T-helper 17 cell (primary cell): ENCODE data around the gene MUC7. TPM values are rescaled to one million over a fixed set of nuclear protein-coding genes. Genes with fewer than 3 reads are reported as not detected.

Experiments used
- ATAC-seq: fragments of 150-1000 bp; cut with Tn5 transposase; 2 replicates; pipeline ENCODE4 v1.10.0; 2021; ENCODE audit warnings: mild to moderate bottlenecking, moderate library complexity
- DNase-seq, 3 donors: peaks; one replicate each; pipeline versions ENCODE4 v3.0.0 to v3.0.0-alpha.2; 2020 to 2021
- H3K9me3 ChIP-seq: one replicate; pipeline ENCODE4 v1.7.0; 2013; ENCODE audit warnings: low read length, mild to moderate bottlenecking; ENCODE audit not compliant: control insufficient read depth, poor library complexity, severe bottlenecking
- H3K27ac Mint-ChIP-seq: one replicate; pipeline ENCODE4 v1.8.0; 2022; ENCODE audit warnings: mild to moderate bottlenecking, moderate library complexity, mixed read lengths
- H3K27me3 Mint-ChIP-seq: one replicate; pipeline ENCODE4 v1.8.0; 2022; ENCODE audit warnings: mixed read lengths
- H3K36me3 Mint-ChIP-seq: one replicate; pipeline ENCODE4 v1.8.0; 2022; ENCODE audit warnings: low read depth, mixed read lengths
- H3K4me1 Mint-ChIP-seq: one replicate; pipeline ENCODE4 v1.8.0; 2022; ENCODE audit warnings: mild to moderate bottlenecking, mixed read lengths
- H3K4me3 Mint-ChIP-seq: one replicate; pipeline ENCODE4 v1.8.0; 2022; ENCODE audit warnings: mild to moderate bottlenecking, moderate library complexity, mixed read lengths
- total RNA-seq, 4 donors: library from RNA in 2 of 4; stranded (reverse) in 2 of 4; gene quantifications; one replicate each; pipeline ENCODE4 v1.2.3 and lab custom pipeline; 2022 to 2026

The MUC7 gene
- total RNA-seq, 2 donors from 2014 or later = not detected

- peak; percentile 12 to 36 (median 24) for DNase-seq
- Mint-ChIP-seq H3K4me3 (no peak overlapping the region), H3K27ac (no peak overlapping the region), H3K4me1 (no peaks in the 10 kb centered on the region), H3K36me3 (no peaks in the 10 kb centered on the region), H3K27me3 (no peaks in the 10 kb centered on the region)
- no peaks in the 10 kb centered on the region for H3K9me3 ChIP-seq
- ATAC-seq = peak; percentile 67
Observed at GRCh38 chr4:70505151-70505748, 33.3 kb downstream of the MUC7 start.

GRCh38 chr4:70508801-70509200, 36.8 kb downstream of the MUC7 start:
- ATAC-seq (no peak), DNase-seq (no peak)
- Mint-ChIP-seq H3K27me3 (peaks cover 23% of the 10 kb centered on the region), H3K4me3 (no peak overlapping the region), H3K27ac (no peak overlapping the region), H3K36me3 (no peaks in the 10 kb centered on the region), H3K4me1 (peaks cover 2% of the 10 kb centered on the region)
- no peaks in the 10 kb centered on the region for H3K9me3 ChIP-seq

- DNase-seq = no peak
- Mint-ChIP-seq H3K36me3 (no peaks in the 10 kb centered on the region), H3K27ac (no peak overlapping the region), H3K4me1 (peaks cover 2% of the 10 kb centered on the region), H3K27me3 (peaks cover 23% of the 10 kb centered on the region), H3K4me3 (no peak overlapping the region)
- H3K9me3 ChIP-seq = no peaks in the 10 kb centered on the region
- ATAC-seq = no peak
Observed at GRCh38 chr4:70511365-70511764, 39.4 kb downstream of the MUC7 start.

GRCh38 chr4:70515367-70516250, 43.6 kb downstream of the MUC7 start:
- Mint-ChIP-seq H3K27ac (no peak overlapping the region), H3K4me1 (peaks cover 2% of the 10 kb centered on the region), H3K36me3 (no peaks in the 10 kb centered on the region), H3K4me3 (no peak overlapping the region), H3K27me3 (peaks cover 27% of the 10 kb centered on the region)
- ATAC-seq (no peak), DNase-seq (no peak)
- H3K9me3 ChIP-seq = no peaks in the 10 kb centered on the region

- H3K27ac Mint-ChIP-seq = no peak within 1 kb of the TSS
- H3K4me1 Mint-ChIP-seq = no peaks in the 10 kb centered on the region
- no peak for ATAC-seq
- H3K27me3 Mint-ChIP-seq = peaks cover 7% of the 10 kb centered on the region
- no peaks in the 10 kb centered on the region for H3K9me3 ChIP-seq
- DNase-seq = no peak
- H3K4me3 Mint-ChIP-seq = no peak within 1 kb of the TSS
- H3K36me3 Mint-ChIP-seq = no peaks in the 10 kb centered on the region
Observed at GRCh38 chr4:70518269-70518668, 46.3 kb downstream of the MUC7 start, which contains the start of gene AMTN. Gene AMTN (plus strand): TSS chr4:70518569. CDS start chr4:70518778, 209 bp downstream.

GRCh38 chr4:70518716-70519115, 46.7 kb downstream of the MUC7 start:
- no peak for ATAC-seq
- peaks cover 4% of the 10 kb centered on the region for H3K27me3 Mint-ChIP-seq
- no peaks in the 10 kb centered on the region for H3K9me3 ChIP-seq
- H3K4me1 Mint-ChIP-seq = no peaks in the 10 kb centered on the region
- DNase-seq = no peak
- no peak overlapping the region for H3K4me3 Mint-ChIP-seq
- H3K36me3 Mint-ChIP-seq = no peaks in the 10 kb centered on the region
- H3K27ac Mint-ChIP-seq = no peak overlapping the region

GRCh38 chr4:70522626-70523025, 50.6 kb downstream of the MUC7 start:
- Mint-ChIP-seq H3K36me3 (no peaks in the 10 kb centered on the region), H3K27ac (no peak overlapping the region), H3K4me3 (no peak overlapping the region), H3K4me1 (no peaks in the 10 kb centered on the region), H3K27me3 (peaks cover 23% of the 10 kb centered on the region)
- H3K9me3 ChIP-seq = no peaks in the 10 kb centered on the region
- ATAC-seq = no peak
- no peak for DNase-seq

- Mint-ChIP-seq H3K4me1 (no peaks in the 10 kb centered on the region), H3K27ac (no peak overlapping the region), H3K36me3 (no peaks in the 10 kb centered on the region), H3K4me3 (no peak overlapping the region), H3K27me3 (peaks cover 24% of the 10 kb centered on the region)
- no peak for DNase-seq
- ATAC-seq = no peak
- H3K9me3 ChIP-seq = no peaks in the 10 kb centered on the region
Observed at GRCh38 chr4:70530997-70531396, 59.0 kb downstream of the MUC7 start.

- H3K4me1 Mint-ChIP-seq = no peaks in the 10 kb centered on the region
- H3K27me3 Mint-ChIP-seq = peaks cover 18% of the 10 kb centered on the region
- no peak overlapping the region for H3K4me3 Mint-ChIP-seq
- ATAC-seq = no peak
- no peaks in the 10 kb centered on the region for H3K36me3 Mint-ChIP-seq
- H3K9me3 ChIP-seq = no peaks in the 10 kb centered on the region
- H3K27ac Mint-ChIP-seq = no peak overlapping the region
- no peak for DNase-seq
Observed at GRCh38 chr4:70531981-70532380, 60.0 kb downstream of the MUC7 start.

Other genes with a start within 250 kb of the MUC7 start
- gene FDCSP, start 246.1 kb upstream of the MUC7 start, total RNA-seq = not detected
- not detected for gene CSN3, start 229.6 kb upstream of the MUC7 start, total RNA-seq
- not detected for gene CABS1, start 137.2 kb upstream of the MUC7 start, total RNA-seq
- gene SMR3A, start 111.4 kb upstream of the MUC7 start, total RNA-seq = not detected
- gene SMR3B, start 89.1 kb upstream of the MUC7 start, total RNA-seq = not detected
- not detected for gene OPRPN, start 74.3 kb upstream of the MUC7 start, total RNA-seq
- not detected for gene AMTN, start 46.4 kb downstream of the MUC7 start, total RNA-seq
- gene AMBN, start 120.1 kb downstream of the MUC7 start, total RNA-seq = not detected
- gene ENAM, start 156.5 kb downstream of the MUC7 start, total RNA-seq = not detected
- gene JCHAIN, start 194.3 kb downstream of the MUC7 start, total RNA-seq = 1 to 10 TPM in 1 of 2 donors, not detected in 1; 2.8 TPM
- 10 to 100 TPM; 16.8 to 18.1 TPM for gene UTP3, start 216.3 kb downstream of the MUC7 start, total RNA-seq
- gene RUFY3, start 249.8 kb downstream of the MUC7 start, total RNA-seq = 10 to 100 TPM; 32.8 to 33.0 TPM